HuH-7 (cell line): ENCODE data around the gene PREX1.
"Not testable (repeated sequence)": the region's sequence is repeated elsewhere in the genome, so short reads cannot be mapped to it uniquely, and the experiment has no call there.

Experiments
- DNase-seq: peaks from one replicate; pipeline ENCODE4 v3.0.0; 2011; ENCODE audit warnings: low spot score

PREX1 gene

DNA sequence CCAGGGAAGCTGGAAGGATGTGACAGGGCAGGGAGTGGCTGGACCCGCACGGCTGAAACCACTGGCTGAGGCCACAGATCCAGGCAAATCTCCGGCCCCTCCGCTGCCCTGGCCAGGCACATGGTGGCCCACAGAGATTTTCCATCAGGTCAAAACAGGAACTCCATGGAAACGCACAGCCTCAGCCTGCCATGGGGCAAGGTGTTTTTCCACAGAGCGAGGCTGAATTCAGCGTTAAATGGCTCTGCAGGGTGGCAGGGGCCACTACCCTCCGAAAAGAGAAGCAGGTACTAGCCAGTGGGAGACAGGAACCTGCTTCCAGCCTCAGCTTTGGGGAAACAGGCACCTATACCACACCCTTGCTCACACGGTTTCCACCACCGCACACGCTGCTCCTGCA lies 53.1 kb downstream of the PREX1 start:
- DNase-seq = no peak

DNA sequence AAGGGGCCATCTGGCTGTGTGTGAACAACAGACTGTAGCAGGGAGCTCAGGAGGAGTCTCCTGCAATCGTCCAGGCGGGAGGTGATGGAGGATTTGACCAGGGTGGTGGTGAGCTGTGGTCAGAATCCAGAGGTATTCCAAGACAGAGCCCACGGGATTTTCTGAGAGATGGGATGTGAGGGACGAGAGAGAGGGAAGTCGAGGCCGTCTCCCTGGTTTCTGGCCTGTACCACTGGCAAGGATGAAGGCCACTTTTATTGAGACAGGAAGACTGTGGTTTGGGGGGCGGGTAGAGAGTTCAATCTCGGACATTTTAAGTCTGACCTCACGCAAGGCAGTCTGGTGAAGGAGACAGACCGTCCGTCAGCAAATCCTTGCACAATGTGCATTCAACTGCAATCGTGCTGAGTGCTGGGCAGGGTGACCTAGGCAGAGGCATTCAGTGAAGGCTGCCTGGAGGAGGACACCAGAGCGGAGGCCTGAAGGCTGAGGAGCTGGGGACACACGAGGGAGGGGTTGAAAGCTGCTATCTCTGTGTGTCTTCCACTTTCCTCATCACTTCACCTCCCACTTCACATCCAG lies 53.9 kb downstream of the PREX1 start:
- DNase-seq = no peak

DNA sequence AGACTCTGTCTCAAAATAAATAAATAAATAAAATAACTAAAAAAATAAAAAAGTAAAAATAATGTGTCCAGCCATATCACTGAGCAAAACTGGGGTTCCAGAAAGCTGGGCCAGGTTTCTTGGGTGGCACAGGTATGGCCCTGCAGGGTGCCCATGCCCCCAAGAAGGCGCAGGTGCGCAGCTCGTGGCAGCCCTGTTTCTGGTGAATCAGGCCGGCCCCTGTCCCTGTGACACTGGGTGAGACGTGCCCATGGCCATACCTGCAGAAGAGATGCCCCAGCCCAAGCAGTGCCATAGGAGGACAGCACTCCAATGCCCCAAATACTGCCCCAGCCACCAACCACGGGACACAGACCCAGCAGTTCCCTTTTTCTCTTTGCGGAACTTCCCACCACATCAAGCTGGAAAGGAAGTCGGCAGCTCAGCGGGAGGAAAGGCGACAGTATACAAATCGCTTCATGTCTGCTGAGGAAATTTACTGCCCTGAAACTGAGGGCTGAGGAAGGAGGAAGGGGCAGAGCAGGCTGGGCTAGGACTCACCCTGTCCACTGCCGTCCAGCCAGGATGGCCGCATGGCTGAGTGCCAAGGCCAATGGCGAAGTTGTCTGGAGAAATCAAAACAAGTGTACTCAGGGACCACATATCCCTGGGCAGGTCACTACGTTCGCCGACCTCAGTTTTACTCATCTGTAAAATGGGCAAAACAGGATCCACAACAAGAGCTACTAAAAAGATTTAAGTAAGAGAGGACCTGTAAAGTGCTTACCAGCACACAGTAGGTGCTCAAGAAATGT lies 55.4 kb downstream of the PREX1 start:
- DNase-seq = no peak

DNA sequence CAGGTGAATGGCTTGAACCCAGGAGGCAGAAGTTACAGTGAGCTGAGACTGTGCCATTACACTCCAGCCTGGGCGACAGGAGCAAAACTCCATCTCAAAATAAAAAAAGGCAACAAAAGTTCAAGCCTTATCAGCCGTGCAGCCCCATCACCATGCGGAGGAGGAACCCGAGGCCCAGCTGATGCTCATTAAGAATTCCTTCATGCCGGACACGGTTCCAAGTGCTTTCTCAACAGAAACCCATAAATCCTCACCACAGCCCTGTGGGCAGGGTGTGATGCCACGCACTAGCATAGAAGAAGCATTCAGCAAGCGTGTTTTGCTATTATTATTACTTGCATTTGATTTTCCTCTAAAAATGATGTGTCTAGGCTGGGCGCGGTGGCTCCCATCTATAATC lies 56.3 kb downstream of the PREX1 start:
- DNase-seq = no peak

DNA sequence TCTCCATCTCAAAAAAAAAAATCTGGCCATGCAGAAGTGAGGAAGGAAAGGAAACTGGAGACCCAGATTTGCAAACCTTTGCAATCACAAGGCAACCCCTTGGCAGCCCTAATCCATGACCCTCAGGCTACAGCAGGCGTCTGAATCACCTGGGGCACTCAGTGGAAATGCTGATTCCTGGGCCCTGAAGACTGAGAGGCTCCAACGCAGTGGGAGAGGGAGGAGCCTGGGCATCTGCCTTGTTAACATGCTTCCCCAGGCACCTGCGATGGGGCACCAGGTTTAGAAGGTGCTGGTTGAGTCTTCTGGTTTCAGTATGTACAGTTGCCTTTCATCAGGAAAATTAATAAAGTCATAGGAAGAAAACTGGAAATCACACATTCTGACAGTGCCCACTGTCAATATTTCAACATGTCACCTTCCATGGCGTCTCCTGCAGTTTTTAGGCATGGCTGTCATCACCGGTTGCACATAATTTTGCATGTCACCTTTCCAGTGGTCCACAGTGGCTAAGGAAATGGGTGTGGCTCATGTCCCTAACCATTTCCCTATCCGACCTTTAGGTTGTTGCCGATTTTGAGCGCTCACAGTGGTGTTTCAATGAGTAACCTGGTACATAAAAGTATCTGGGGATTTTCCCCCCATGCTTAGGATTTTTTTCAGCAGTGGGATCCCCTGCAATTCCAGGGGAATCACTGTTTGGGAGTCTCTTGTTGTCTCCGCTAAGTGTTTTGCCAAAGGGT lies 56.9 kb downstream of the PREX1 start:
- no peak for DNase-seq

DNA sequence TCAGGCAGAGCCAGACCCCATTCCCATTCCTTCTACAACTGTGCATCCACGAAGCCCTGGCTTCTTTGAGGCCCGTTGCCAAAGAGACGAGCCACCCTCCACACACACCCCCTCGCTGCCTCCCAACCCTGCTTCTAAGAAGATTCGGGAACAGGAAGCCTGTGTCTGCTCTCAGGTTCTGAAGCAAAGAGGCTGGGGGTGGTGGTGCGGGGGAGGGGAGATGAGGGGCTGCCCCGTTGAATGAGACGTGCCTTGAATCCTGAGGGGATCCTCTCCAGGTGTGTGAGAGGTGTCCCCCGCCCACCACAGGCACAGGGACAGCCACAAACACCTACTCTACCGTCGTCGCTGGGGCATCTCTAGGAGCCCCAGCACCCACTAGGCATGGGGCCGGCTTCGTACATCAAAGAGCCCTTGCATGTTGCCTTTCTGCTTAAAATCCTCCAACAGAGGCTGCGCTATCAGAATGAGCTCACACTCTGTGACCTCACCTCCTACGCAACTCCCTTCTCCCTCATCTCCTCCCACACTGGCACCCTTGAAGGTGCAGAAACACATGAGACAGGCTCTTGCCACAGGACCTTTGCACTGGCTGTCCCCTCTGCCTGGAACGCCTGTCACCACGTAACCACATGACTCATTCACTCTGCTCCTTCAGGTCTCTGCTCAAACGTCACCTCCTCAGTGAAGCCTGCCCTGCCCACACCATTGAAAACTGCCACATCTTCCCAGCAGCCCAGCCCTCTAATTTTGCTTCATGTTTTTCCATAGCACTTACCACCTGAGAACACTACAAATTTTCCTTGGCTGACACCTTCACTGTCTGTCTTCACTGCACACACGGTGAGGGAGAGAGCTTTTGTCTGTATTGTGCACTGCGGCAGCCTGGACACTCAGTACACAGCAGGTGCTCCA lies 58.5 kb downstream of the PREX1 start:
- DNase-seq = no peak

DNA sequence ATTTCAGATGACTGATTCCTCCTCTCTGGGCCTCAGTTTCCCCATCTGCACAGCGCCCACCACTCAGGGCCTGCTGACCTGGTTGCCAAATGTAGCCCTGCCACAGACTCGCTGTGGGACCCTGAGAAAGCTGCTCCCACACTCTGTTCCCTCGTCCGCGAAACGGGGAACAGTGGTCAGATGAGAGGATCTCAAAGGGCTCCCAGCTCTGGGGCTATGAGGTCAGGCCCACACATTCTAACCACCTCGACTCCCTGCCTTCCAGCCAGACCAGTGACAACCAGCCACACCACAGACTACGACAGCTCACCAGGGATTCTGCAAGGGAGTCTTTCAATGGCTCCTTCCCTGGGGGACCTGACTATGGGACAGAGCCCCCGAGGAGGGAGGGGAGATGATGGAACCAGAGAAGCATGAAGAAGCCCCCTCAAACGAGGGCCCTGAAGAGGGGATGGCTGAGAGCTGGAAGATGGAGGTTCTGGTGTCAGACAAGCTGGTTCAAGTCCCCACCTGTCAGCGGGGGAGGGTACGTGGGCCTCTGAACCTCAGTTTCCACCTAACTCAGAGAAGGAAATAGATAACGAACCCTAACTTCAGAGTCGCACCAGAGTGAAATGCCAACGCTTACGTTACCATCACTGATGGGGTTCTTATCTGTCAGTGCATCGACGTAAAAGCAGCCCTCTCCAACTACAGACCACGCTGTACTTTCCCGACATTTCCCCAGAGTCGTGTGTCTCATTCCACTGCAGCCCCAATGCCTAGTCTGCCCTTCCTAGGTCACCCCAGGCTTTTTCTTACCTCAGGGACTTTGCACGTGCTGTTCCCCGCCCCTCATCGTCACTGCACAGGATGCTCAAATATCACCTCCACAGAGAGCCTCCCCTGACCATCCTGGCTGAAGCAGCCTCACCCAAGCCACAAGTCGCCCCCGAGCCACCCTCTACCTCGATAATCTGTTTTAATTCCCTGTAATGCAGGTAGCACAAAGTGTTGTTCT lies 60.5 kb downstream of the PREX1 start:
- DNase-seq = no peak

DNA sequence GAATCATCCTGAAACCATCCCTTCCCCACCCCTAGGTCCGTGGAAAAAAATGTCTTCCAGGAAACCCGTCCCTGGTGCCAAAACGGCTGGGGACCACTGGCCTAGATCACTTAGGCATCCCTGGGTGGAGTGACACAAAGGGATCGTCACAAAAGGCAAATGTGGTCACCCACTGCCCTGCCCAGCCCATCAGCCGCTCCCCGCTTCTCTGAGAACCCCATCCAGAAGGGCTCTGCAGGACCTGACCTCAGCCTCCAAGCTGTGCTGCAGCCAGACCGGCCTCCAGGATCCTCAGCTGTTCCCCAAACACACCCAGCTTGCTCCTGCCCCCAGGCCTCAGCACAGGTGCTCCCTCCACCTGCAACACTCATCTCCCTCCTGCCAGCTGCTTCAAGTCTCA lies 61.6 kb downstream of the PREX1 start:
- DNase-seq = no peak

DNA sequence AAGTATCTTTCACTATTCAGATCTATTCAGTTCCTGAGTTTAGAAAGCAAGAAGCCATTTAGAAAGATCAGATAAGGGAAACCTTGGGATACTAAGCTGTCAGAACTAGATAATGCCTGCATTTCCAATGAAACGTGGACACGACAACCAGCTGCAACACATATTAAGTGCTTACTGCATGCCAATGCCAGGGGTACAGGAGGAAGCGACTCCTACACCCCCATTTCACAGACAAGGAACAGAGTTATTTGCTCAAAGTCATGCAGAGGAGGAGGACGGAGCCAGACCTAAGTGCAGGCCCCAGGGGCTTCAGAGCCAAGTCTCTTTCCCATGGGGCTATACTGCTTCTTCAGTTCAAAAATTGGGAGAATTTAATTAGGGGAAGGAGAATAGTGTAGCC lies 62.4 kb downstream of the PREX1 start:
- DNase-seq = no peak

DNA sequence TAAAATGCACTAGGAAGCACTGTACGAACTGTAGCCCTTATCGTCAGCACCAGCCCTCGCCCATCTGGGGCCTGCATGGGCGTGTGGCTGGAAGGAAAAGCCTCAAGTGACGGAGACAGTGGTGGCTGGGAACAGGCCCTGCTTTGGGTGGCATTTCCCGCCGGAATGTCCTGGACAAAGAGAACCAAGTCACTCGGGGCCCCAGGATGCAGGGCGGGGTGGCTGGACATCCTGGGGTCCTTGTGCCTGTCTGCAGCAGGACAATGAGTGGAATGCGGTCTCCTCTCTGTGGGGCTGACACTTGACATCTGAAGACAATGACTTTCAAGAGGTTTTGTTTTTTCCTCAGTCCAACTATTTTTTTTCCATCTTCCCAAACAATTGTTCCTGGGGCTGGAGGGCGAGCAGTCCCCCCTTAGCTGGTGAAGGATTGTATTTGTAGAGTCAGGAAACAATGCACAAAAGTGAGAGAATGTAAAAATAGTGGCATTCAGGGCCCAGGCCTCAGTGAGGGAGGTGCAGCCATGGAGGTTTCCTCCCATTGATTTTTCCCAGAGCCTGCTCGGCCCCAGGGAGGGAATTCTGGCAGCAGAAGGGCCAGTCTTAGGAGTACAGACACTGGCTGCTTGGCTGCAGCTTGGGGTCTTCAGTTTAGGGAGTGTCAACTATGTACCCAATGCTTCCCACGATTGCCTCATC lies 64.4 kb downstream of the PREX1 start:
- DNase-seq = no peak

DNA sequence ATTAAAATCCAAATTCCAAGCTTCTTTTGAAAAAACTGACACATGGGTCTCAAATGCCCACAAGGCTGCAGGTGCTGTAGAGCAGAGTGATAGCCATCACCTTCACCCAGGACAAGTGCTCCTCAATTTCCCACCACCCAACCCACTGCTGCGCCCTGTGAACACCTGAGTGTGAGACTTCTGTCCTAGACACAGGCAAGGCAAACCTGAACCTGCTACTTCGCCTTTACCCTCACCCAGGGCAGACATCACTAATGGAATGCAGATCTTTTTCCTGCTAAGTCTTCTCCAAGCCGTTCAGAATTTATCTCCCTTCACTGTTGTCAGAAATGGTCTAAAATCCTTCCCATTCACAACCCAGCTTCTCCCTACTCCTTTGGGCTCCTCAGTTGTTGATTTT lies 65.9 kb downstream of the PREX1 start:
- no peak for DNase-seq

DNA sequence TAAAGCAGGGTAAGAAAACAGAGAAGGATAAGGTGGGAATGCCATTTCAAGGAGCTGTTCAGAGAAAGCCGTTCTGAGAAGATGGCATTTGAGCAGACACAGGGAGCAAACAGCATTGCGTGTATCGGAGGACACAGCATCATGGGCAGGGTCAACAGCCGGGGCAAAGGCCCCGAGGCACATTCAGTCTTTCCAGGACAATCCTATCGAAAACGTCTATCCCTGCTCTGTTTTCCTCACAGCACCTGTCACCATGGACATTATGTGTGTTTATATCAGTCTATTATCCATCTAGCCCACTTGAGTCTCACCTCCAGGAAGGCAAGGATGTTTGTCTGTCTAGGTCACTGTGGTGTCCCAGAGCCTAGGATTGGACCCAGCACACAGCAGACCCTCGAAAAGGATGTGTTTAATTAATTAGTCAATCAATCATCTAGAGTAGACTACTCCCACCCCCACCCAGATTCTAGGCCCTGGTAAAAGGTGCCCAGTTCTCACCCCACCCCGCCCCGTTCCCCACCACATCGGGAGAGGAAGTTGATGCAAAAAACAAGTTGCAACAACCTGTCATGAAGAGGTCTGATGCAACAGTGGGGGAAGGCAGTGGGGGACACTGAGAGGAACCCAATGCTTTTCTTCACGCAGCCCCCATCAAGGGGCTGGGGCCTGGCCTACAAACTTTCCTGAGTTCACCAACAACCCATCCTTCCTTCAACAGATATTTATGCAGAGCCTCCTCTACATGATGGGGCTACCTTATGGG lies 66.6 kb downstream of the PREX1 start:
- no peak for DNase-seq

DNA sequence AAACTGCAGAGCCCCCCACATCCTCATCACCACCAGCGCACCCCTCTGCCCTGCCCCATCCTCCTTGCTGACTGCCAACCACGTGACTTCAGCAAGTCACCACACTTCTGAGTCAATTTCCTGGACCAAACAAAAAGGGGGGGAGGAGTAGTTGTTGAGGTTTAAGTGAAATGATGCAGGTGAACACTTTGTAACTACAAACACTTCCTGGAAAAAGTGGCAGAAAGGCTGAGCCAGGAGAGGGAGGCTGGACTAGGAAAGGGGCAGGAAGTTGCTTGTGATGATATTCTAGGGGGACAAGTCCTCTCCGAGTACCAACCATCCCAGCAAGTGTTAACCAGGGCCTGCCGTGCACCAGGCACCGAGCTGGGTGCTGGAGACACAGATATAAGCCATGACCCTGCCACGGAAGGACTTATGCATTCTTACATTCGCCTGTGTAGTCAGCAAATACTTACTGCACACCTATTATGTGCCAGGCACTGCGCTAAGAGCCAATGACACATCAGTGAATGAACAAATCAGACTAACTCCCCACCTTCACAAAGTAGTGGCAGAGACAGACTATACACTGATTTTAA lies 67.3 kb downstream of the PREX1 start:
- no peak for DNase-seq

DNA sequence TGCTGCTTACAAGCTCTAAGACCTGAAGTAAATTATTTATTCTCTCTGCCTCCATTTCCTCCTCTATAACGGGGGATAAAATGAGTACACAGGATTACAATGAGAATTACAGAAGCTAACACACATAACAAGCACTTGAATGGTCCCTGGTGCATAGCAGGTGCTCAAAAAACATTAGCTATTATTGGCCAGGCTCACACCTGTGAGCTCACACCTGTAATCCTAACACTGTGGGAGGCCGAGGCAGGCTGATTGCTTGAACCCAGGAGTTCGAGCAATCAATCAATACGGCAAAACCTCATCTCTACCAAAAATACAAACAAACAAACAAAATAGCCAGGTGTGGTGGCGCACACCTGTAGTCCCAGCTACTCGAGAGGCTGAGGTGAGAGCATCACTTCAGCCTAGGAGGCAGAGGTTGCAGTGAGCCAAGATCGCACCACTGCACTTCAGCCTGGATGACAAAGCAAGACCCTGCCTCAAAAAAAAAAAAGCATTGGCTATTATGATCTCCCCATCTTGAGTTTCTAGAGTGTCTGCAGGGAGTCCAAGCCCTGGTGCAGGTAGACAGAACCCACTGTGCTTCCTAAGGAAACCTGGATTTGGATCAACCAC lies 68.1 kb downstream of the PREX1 start:
- DNase-seq = no peak

DNA sequence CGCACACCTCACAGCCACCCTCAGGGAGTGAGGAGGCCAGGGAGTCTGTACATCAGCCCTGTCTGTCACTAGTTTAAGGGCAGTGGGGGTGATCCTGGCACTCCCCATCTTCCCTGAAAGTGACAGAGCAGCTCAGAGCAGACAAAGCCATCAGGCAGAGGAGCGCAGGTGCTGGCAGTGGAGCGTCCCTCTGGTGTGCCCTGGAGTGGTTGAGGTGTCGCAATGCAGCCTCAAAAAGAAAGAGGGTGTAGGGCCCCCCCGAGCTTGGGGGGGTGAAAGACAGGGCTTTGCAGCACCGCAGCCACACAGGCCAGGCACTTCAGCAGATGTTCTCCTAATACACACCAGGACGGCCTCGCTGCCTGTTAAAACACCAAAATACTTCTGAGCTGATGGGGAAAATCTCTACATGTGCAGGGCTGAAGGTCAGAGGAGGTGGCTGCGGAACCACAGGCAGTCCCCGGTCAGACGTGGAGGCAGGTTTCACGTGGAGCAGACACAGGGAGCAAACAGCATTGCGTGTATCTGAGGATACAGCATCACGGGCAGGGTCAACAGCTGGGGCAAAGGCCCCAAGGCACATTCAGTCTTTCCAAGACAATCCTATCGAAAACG lies 69.5 kb downstream of the PREX1 start:
- DNase-seq = no peak

DNA sequence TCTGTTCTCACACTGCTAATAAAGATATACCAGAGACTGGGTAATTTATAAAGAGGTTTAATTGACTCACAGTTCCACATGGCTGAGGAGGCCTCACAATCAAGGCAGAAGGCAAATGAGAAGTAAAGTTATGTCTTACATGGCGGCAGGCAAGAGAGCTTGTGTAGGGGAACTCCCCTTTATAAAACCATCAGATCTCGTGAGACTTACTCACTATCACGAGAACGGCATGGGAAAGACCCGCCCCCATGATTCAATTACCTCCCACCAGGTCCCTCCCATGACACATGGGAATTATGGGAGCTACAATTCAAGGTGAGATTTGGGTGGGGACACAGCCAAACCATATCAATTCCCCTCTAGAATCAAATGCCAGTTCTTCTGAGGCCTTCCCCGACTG lies 71.0 kb downstream of the PREX1 start:
- not testable (repeated sequence) for DNase-seq

DNA sequence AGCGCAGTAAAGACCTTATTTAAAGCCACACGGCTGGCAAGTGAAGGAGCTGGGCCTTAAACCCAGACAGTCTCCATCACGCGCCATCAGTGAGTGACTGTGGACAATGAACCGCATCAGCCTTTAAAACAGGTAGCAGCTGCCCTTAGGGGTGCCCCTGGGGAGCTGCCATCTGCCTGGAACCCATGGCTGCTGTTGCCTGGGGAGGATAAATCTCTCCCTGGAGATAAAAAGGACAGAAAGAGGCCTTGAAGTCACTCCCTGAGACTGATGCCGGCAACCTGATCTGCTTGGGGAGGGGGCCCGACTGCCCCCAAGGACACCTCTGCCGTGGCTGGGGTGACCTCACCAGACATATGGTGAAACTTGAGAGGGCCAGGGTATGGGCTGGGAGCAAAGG lies 73.5 kb downstream of the PREX1 start:
- DNase-seq = no peak

DNA sequence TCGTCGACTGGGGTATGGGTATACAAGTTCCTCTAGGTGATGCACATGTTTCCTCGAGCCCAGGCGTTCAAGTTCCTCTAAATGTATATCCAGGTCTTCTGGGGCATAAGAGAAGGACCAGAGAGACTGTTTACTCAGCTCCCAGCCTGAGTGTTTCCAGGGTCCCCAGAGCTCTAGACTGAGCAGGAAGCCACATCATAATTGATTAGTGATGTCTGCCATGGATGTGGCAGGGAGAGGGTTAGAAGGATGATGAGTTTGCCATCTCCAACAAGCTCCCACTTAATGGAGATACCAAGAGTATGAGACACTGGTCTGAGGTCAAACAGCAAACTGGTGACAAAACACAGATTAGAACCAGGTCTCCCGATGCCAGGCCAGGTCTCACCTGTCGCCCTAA lies 74.8 kb downstream of the PREX1 start:
- no peak for DNase-seq
